SK-N-SH (cell line): ENCODE data around the gene CHST10. TPM values are rescaled to one million over a fixed set of nuclear protein-coding genes. Genes with fewer than 3 reads are reported as not detected.

Experiments
- CTCF ChIA-PET: fragments of 300-600, 350-600 bp; formaldehyde crosslinking; extraction: SDS; loops from one replicate; lab custom pipeline; 2021; lab: Yijun Ruan, JAX
- POLR2A ChIA-PET: fragments of 350-600 bp; sonication (Branson Sonifier 250); formaldehyde crosslinking; extraction: SDS; loops from one replicate; lab custom pipeline; 2020; ENCODE audit warnings: antibody characterized with exemption, inconsistent platforms; lab: Yijun Ruan, JAX
- DNase-seq: peaks from one replicate; pipeline ENCODE4 v3.0.0; 2012
- H2AFZ ChIP-seq: fragments of 200-600 bp; sonication (generic); 2 replicates; pipeline ENCODE4 v1.8.1; 2016; ENCODE audit warnings: antibody characterized with exemption, mild to moderate bottlenecking, low read depth
- H3F3A ChIP-seq: fragments of 200-600 bp; sonication (generic); replicated peaks from 2 replicates; pipeline ENCODE3; 2016; ENCODE audit warnings: antibody characterized with exemption, mild to moderate bottlenecking; ENCODE audit not compliant: insufficient read depth
- H3K27ac ChIP-seq, 2 experiments: fragments of 200-500 bp in 1 of 2; fragments of 200-600 bp in 1 of 2; sonication (Bioruptor generic) in 1 of 2; sonication (generic), shearing (Covaris generic) in 1 of 2; 2 replicates each; pipeline versions ENCODE4 v1.5.1 to v1.6.1; 2014 to 2016; ENCODE audit warnings: low read depth in 2 of 2, inconsistent platforms in 1 of 2, low read length in 1 of 2, mild to moderate bottlenecking in 1 of 2, mixed read lengths in 1 of 2
- H3K27me3 ChIP-seq: fragments of 200-600 bp; sonication (generic), shearing (Covaris generic); 2 replicates; pipeline ENCODE4 v1.6.1; 2016; ENCODE audit warnings: mixed run types; ENCODE audit not compliant: insufficient read depth
- H3K36me3 ChIP-seq, 2 experiments: fragments of 200-500 bp in 1 of 2; fragments of 200-600 bp in 1 of 2; sonication (Bioruptor generic) in 1 of 2; sonication (generic) in 1 of 2; replicated peaks in 1 of 2; 2 replicates each; pipeline versions ENCODE3 to v1.5.1; 2014 to 2016; ENCODE audit warnings: low read length in 1 of 2, mild to moderate bottlenecking in 1 of 2; ENCODE audit not compliant: insufficient read depth in 2 of 2, control insufficient read depth in 1 of 2
- H3K4me1 ChIP-seq, 2 experiments: fragments of 200-500 bp in 1 of 2; fragments of 200-600 bp in 1 of 2; sonication (Bioruptor generic) in 1 of 2; sonication (generic), shearing (Covaris generic) in 1 of 2; 2 replicates each; pipeline versions ENCODE4 v1.5.1 to v1.6.1; 2014 to 2016; ENCODE audit warnings: low read depth in 1 of 2, low read length in 1 of 2, mixed run types in 1 of 2; ENCODE audit not compliant: insufficient read depth in 2 of 2, control insufficient read depth in 1 of 2
- H3K4me2 ChIP-seq: fragments of 200-600 bp; sonication (generic), shearing (Covaris generic); 2 replicates; pipeline ENCODE4 v1.6.1; 2017; ENCODE audit warnings: mixed run types
- H3K4me3 ChIP-seq, 2 experiments: fragments of 200-500 bp in 1 of 2; fragments of 200-600 bp in 1 of 2; sonication (Bioruptor generic) in 1 of 2; sonication (generic), shearing (Covaris generic) in 1 of 2; 2 replicates each; pipeline versions ENCODE4 v1.5.1 to v1.8.1; 2014 to 2016; ENCODE audit warnings: low read depth in 2 of 2, inconsistent platforms in 1 of 2, low read length in 1 of 2, mild to moderate bottlenecking in 1 of 2, mixed read lengths in 1 of 2, moderate library complexity in 1 of 2
- H3K79me2 ChIP-seq: fragments of 200-600 bp; sonication (generic); 2 replicates; pipeline ENCODE4 v1.8.1; 2017; ENCODE audit warnings: mild to moderate bottlenecking; ENCODE audit not compliant: insufficient read depth
- H3K9ac ChIP-seq: fragments of 200-600 bp; sonication (generic); 2 replicates; pipeline ENCODE4 v1.6.1; 2017; ENCODE audit warnings: mixed run types
- H3K9me2 ChIP-seq: fragments of 200-600 bp; sonication (generic); 2 replicates; pipeline ENCODE4 v1.6.1; 2017; ENCODE audit warnings: mixed run types
- H3K9me3 ChIP-seq: fragments of 200-600 bp; sonication (generic); 2 replicates; pipeline ENCODE4 v1.6.1; 2017; ENCODE audit warnings: mixed run types, mild to moderate bottlenecking, moderate library complexity
- H4K20me1 ChIP-seq: fragments of 200-600 bp; sonication (generic); 2 replicates; pipeline ENCODE4 v1.6.1; 2017; ENCODE audit warnings: mild to moderate bottlenecking, mixed run types; ENCODE audit not compliant: insufficient read depth
- CHD2 ChIP-seq: fragments of 150-350 bp; IDR thresholded peaks from 2 replicates; pipeline ENCODE4 v1.6.1; 2018; ENCODE audit warnings: low read length; ENCODE audit not compliant: partially characterized antibody
- ELF1 ChIP-seq: IDR thresholded peaks from 2 replicates; pipeline ENCODE4 v1.4.0; 2012
- EP300 ChIP-seq, 2 experiments: IDR thresholded peaks; 2 replicates each; pipeline versions ENCODE4 v1.4.0 to v1.6.1; 2012; ENCODE audit warnings: borderline replicate concordance in 1 of 2, low read depth in 1 of 2, low read length in 1 of 2
- EZH2phosphoT487 ChIP-seq: fragments of 200-600 bp; sonication (generic); IDR thresholded peaks from 2 replicates; pipeline ENCODE4 v1.6.1; 2017; ENCODE audit warnings: low read depth, mixed run types, mild to moderate bottlenecking, antibody characterized with exemption, moderate library complexity, borderline replicate concordance
- GABPA ChIP-seq: IDR thresholded peaks from 2 replicates; pipeline ENCODE4 v1.4.0; 2012; ENCODE audit warnings: low read depth, mild to moderate bottlenecking
- JUND ChIP-seq: IDR thresholded peaks from 2 replicates; pipeline ENCODE4 v1.4.0; 2012
- NFIC ChIP-seq: IDR thresholded peaks from 2 replicates; pipeline ENCODE4 v1.4.0; 2012; ENCODE audit warnings: borderline replicate concordance
- POLR2AphosphoS5 ChIP-seq: IDR thresholded peaks from 2 replicates; pipeline ENCODE4 v1.6.1; 2012; ENCODE audit warnings: low read depth, low read length
- RAD21 ChIP-seq: IDR thresholded peaks from 2 replicates; pipeline ENCODE4 v1.6.1; 2012; ENCODE audit warnings: mild to moderate bottlenecking, low read length
- SIN3A ChIP-seq: IDR thresholded peaks from 2 replicates; pipeline ENCODE4 v1.6.1; 2012; ENCODE audit warnings: low read depth, mild to moderate bottlenecking, low read length, moderate library complexity, borderline replicate concordance
- SMC3 ChIP-seq: IDR thresholded peaks from 2 replicates; pipeline ENCODE4 v1.6.1; 2012; ENCODE audit warnings: low read depth, low read length, improper control_type of control experiment
- TEAD4 ChIP-seq: IDR thresholded peaks from 2 replicates; pipeline ENCODE4 v1.4.0; 2012; ENCODE audit warnings: mild to moderate bottlenecking, borderline replicate concordance; ENCODE audit not compliant: insufficient read depth
- WGBS: methylation state at CpG from one replicate; pipeline ENCODE4 v1.1.6; 2017; ENCODE audit warnings: low lambda C conversion rate; 5-methylcytosine and 5-hydroxymethylcytosine counted together
- polyA plus RNA-seq, 3 experiments: library from polyadenylated mRNA; depleted of rRNA; stranded (reverse); fragments of >200 nt; gene quantifications; 2 replicates each; pipeline ENCODE4 v1.2.3, GENCODE V29; 2012
- TF ChIP-seq, protein P1 (sequence below): IDR thresholded peaks from 2 replicates; pipeline ENCODE4; 2012
- TF ChIP-seq, protein P2 (sequence below): fragments of 150-350 bp; IDR thresholded peaks from 2 replicates; pipeline ENCODE4 v1.6.1; 2016; ENCODE audit warnings: mild to moderate bottlenecking, low read depth, low read length

CHST10 gene
- polyA plus RNA-seq, 1 of the 3 experiments (the other 2 are of a cell fraction): 17.6 TPM

DNA sequence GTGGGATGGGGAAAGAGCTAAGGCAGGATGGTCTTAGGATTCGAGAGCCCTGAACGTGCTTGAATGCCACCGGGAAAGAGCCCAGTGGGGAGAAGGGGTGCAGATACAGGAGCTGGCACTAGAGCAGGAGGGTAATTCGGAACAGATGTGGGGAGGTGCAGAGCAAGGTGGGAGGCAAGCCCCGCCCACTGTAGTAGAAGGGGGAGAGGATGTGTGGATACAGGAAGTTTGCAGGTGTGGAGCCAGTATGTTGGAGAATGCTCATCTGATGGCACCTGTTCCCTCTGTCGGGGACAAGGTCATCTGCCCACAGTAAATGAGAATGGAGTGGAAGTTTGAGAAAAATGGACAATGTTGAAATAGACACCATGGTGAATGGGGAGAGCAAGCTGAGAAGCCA, 28.8 kb downstream of the CHST10 start:
- Histone ChIP-seq H3K4me3 (no peak overlapping the region), H2AFZ (no peak overlapping the region), H3F3A (no peaks in the 10 kb centered on the region), H3K9ac (no peak overlapping the region), H3K9me3 (no peaks in the 10 kb centered on the region), H3K4me1 (no peaks in the 10 kb centered on the region), H3K27ac (no peak overlapping the region), H3K36me3 (peaks cover 0 to 19% of the 10 kb centered on the region in 2 experiments), H4K20me1 (no peaks in the 10 kb centered on the region), H3K27me3 (no peaks in the 10 kb centered on the region), H3K9me2 (no peaks in the 10 kb centered on the region), H3K79me2 (no peaks in the 10 kb centered on the region), H3K4me2 (no peak overlapping the region)
- POLR2A ChIA-PET: no interaction called here
- CTCF ChIA-PET: interaction anchor here (0.9 to 18.9 kb wide), 3 partner anchors 21 to 127 kb away, joined by 3 to 467 read pairs (median 4); no protein-coding TSS in a partner anchor
- no peak for DNase-seq
- 75% methylated on average over 6 of the region's 6 CpGs for WGBS
- TF ChIP-seq, protein P1, sequence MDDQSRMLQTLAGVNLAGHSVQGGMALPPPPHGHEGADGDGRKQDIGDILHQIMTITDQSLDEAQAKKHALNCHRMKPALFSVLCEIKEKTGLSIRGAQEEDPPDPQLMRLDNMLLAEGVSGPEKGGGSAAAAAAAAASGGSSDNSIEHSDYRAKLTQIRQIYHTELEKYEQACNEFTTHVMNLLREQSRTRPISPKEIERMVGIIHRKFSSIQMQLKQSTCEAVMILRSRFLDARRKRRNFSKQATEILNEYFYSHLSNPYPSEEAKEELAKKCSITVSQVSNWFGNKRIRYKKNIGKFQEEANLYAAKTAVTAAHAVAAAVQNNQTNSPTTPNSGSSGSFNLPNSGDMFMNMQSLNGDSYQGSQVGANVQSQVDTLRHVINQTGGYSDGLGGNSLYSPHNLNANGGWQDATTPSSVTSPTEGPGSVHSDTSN: no peak

DNA sequence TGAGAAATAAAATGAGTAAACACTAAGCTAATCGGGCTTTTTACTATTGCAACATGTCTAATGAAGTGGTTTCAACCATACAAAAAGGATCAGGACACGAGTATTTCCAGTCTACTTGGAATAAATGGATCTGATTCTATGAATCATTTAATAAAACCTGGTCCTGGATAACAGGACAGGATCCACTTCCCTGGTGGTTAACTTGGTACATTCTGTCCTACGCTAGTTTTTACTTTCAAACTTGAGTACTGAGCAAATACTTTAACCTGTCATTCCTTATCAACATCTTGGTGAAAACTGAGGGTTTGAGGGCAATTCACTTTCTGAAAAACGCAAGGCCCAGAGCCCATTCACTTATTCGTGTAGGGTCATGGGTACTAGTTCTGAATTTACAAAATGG, 33.5 kb downstream of the CHST10 start:
- H3K79me2 ChIP-seq: no peaks in the 10 kb centered on the region
- CTCF ChIA-PET: interaction anchor here (18.9 kb wide), 1 partner anchor 122 kb away, joined by 467 read pairs; no protein-coding TSS in a partner anchor

More for the DNA sequence above, 33.5 kb downstream of the CHST10 start:
- Histone ChIP-seq H2AFZ (no peak overlapping the region), H4K20me1 (no peaks in the 10 kb centered on the region), H3K9ac (no peak overlapping the region), H3K4me1 (no peaks in the 10 kb centered on the region), H3K9me3 (no peaks in the 10 kb centered on the region), H3F3A (no peaks in the 10 kb centered on the region), H3K9me2 (no peaks in the 10 kb centered on the region), H3K4me2 (no peak overlapping the region), H3K27me3 (no peaks in the 10 kb centered on the region), H3K4me3 (no peak overlapping the region), H3K27ac (no peak overlapping the region), H3K36me3 (no peaks in the 10 kb centered on the region)
- TF ChIP-seq, protein P2, sequence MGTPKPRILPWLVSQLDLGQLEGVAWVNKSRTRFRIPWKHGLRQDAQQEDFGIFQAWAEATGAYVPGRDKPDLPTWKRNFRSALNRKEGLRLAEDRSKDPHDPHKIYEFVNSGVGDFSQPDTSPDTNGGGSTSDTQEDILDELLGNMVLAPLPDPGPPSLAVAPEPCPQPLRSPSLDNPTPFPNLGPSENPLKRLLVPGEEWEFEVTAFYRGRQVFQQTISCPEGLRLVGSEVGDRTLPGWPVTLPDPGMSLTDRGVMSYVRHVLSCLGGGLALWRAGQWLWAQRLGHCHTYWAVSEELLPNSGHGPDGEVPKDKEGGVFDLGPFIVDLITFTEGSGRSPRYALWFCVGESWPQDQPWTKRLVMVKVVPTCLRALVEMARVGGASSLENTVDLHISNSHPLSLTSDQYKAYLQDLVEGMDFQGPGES: no peak
- TF ChIP-seq SMC3: no peak
- no peak for TF ChIP-seq RAD21
- TF ChIP-seq JUND: no peak
- no peak for TF ChIP-seq EZH2phosphoT487
- TF ChIP-seq NFIC: no peak
- no peak for TF ChIP-seq CHD2
- TF ChIP-seq EP300 (IDR thresholded peaks at IDR 0.05; ENCODE audit: borderline replicate concordance in 1 of 2, low read depth in 1 of 2, low read length in 1 of 2): no peak
- no peak for TF ChIP-seq GABPA
- TF ChIP-seq TEAD4: no peak
- no peak for TF ChIP-seq POLR2AphosphoS5
- TF ChIP-seq, protein P1: no peak
- TF ChIP-seq SIN3A: no peak
- no peak for TF ChIP-seq ELF1
- POLR2A ChIA-PET: no interaction called here
- no peak for DNase-seq
- 66% methylated on average over 5 of the region's 5 CpGs for WGBS
